Measurements from ENCODE around the gene SCAMP1.
"Not testable (repeated sequence)": the region's sequence is repeated elsewhere in the genome, so short reads cannot be mapped to it uniquely, and the experiment has no call there.

The SCAMP1 gene

GRCh38 chr5:78354066-78354670 lies 6.2 kb upstream of the SCAMP1 start:
- Histone ChIP-seq H4K91ac (ENCODE audit: low read length) (no peak overlapping the region), H2BK15ac (ENCODE audit: low read depth, poor library complexity, severe bottlenecking) (no peak overlapping the region), H3K9ac (ENCODE audit: low read length) (no peak overlapping the region), H3K4me3 (ENCODE audit: insufficient read depth in 1 of 2, low read depth in 1 of 2, low read length in 2 of 2) (no peak overlapping the region), H2BK12ac (ENCODE audit: low read length in 2 of 2) (no peak overlapping the region), H3K23ac (ENCODE audit: low read length in 2 of 2) (no peak overlapping the region), H2BK120ac (ENCODE audit: low read depth, low read length) (no peak overlapping the region), H3K4me2 (ENCODE audit: low read length, poor library complexity, severe bottlenecking) (no peak overlapping the region), H2AK5ac (ENCODE audit: low read length, severe bottlenecking) (no peak overlapping the region), H3K9me3 (ENCODE audit: control insufficient read depth, low read length) (no peaks in the 10 kb centered on the region), H3K79me1 (replicated peaks; ENCODE audit: low read length, poor library complexity, severe bottlenecking) (peaks cover 9% of the 10 kb centered on the region), H3K4ac (ENCODE audit: low read depth in 1 of 2, low read length in 2 of 2) (no peak overlapping the region), H3K14ac (ENCODE audit: low read length in 2 of 2) (peak overlapping the region in 1 of 2 experiments; percentile 15), H3K18ac (ENCODE audit: low read depth in 1 of 2, low read length in 2 of 2) (no peak overlapping the region), H4K8ac (ENCODE audit: low read length) (no peak overlapping the region), H2AFZ (ENCODE audit: low read depth, low read length) (no peak overlapping the region), H2BK5ac (ENCODE audit: low read depth, low read length, poor library complexity, severe bottlenecking) (no peak overlapping the region), H3K27ac (ENCODE audit: low read length, poor library complexity, severe bottlenecking) (no peak overlapping the region), H3K4me1 (ENCODE audit: control insufficient read depth, insufficient read depth, low read depth, low read length) (no peaks in the 10 kb centered on the region), H3K36me3 (ENCODE audit: control insufficient read depth in 1 of 2, insufficient read depth in 2 of 2, low read depth in 1 of 2, low read length in 2 of 2) (peaks cover 8 to 28% of the 10 kb centered on the region in 2 experiments), H3K27me3 (ENCODE audit: control insufficient read depth in 1 of 2, insufficient read depth in 1 of 2, low read length in 2 of 2) (no peaks in the 10 kb centered on the region)
- 89% methylated on average over 4 of the region's 4 CpGs for WGBS
- DNase-seq, result no peak

- DNase-seq, result no peak
- no peak overlapping the region for H3K23ac ChIP-seq (ENCODE audit: low read length in 2 of 2)
- peaks cover 8 to 28% of the 10 kb centered on the region in 2 experiments for H3K36me3 ChIP-seq (ENCODE audit: control insufficient read depth in 1 of 2, insufficient read depth in 2 of 2, low read depth in 1 of 2, low read length in 2 of 2)
- no peak overlapping the region for H3K14ac ChIP-seq (ENCODE audit: low read length in 2 of 2)
- no peak overlapping the region for H3K27ac ChIP-seq (ENCODE audit: low read length, poor library complexity, severe bottlenecking)
- H4K8ac ChIP-seq (ENCODE audit: low read length), result no peak overlapping the region
- H3K79me1 ChIP-seq (replicated peaks; ENCODE audit: low read length, poor library complexity, severe bottlenecking), result peaks cover 9% of the 10 kb centered on the region
- H3K9ac ChIP-seq (ENCODE audit: low read length), result no peak overlapping the region
- no peaks in the 10 kb centered on the region for H3K9me3 ChIP-seq (ENCODE audit: control insufficient read depth, low read length)
- H2BK120ac ChIP-seq (ENCODE audit: low read depth, low read length), result no peak overlapping the region
- no peak overlapping the region for H2BK15ac ChIP-seq (ENCODE audit: low read depth, poor library complexity, severe bottlenecking)
- H3K4me2 ChIP-seq (ENCODE audit: low read length, poor library complexity, severe bottlenecking), result no peak overlapping the region
- H3K27me3 ChIP-seq (ENCODE audit: control insufficient read depth in 1 of 2, insufficient read depth in 1 of 2, low read length in 2 of 2), result no peaks in the 10 kb centered on the region
- no peaks in the 10 kb centered on the region for H3K4me1 ChIP-seq (ENCODE audit: control insufficient read depth, insufficient read depth, low read depth, low read length)
- H2BK12ac ChIP-seq (ENCODE audit: low read length in 2 of 2), result no peak overlapping the region
- H2AK5ac ChIP-seq (ENCODE audit: low read length, severe bottlenecking), result no peak overlapping the region
- 100% methylated on average over 2 of the region's 2 CpGs for WGBS
- H3K18ac ChIP-seq (ENCODE audit: low read depth in 1 of 2, low read length in 2 of 2), result no peak overlapping the region
- H3K4ac ChIP-seq (ENCODE audit: low read depth in 1 of 2, low read length in 2 of 2), result no peak overlapping the region
- no peak overlapping the region for H3K4me3 ChIP-seq (ENCODE audit: insufficient read depth in 1 of 2, low read depth in 1 of 2, low read length in 2 of 2)
- H2BK5ac ChIP-seq (ENCODE audit: low read depth, low read length, poor library complexity, severe bottlenecking), result no peak overlapping the region
- H2AFZ ChIP-seq (ENCODE audit: low read depth, low read length), result no peak overlapping the region
- H4K91ac ChIP-seq (ENCODE audit: low read length), result no peak overlapping the region
Measured at GRCh38 chr5:78355561-78355960, 4.9 kb upstream of the SCAMP1 start.

GRCh38 chr5:78359455-78359830 lies 974 bp upstream of the SCAMP1 start:
- not testable (repeated sequence) for H3K9me3 ChIP-seq (ENCODE audit: control insufficient read depth, low read length); H4K8ac ChIP-seq (ENCODE audit: low read length); H2BK5ac ChIP-seq (ENCODE audit: low read depth, low read length, poor library complexity, severe bottlenecking); H2AFZ ChIP-seq (ENCODE audit: low read depth, low read length); H2BK120ac ChIP-seq (ENCODE audit: low read depth, low read length); H2AK5ac ChIP-seq (ENCODE audit: low read length, severe bottlenecking); H3K4ac ChIP-seq (ENCODE audit: low read depth in 1 of 2, low read length in 2 of 2); H3K79me1 ChIP-seq (replicated peaks; ENCODE audit: low read length, poor library complexity, severe bottlenecking); H2BK12ac ChIP-seq (ENCODE audit: low read length in 2 of 2); H3K18ac ChIP-seq (ENCODE audit: low read depth in 1 of 2, low read length in 2 of 2); H3K27me3 ChIP-seq (ENCODE audit: control insufficient read depth in 1 of 2, insufficient read depth in 1 of 2, low read length in 2 of 2); H3K4me1 ChIP-seq (ENCODE audit: control insufficient read depth, insufficient read depth, low read depth, low read length); H3K14ac ChIP-seq (ENCODE audit: low read length in 2 of 2); H2BK15ac ChIP-seq (ENCODE audit: low read depth, poor library complexity, severe bottlenecking); H4K91ac ChIP-seq (ENCODE audit: low read length); DNase-seq; H3K23ac ChIP-seq (ENCODE audit: low read length in 2 of 2)
- peak overlapping the region; percentile 98 for H3K27ac ChIP-seq (ENCODE audit: low read length, poor library complexity, severe bottlenecking)
- WGBS, result 86% methylated on average over 19 of the region's 19 CpGs
- H3K4me2 ChIP-seq (ENCODE audit: low read length, poor library complexity, severe bottlenecking), result peak overlapping the region; percentile 66
- H3K9ac ChIP-seq (ENCODE audit: low read length), result peak overlapping the region; percentile 97
- H3K4me3 ChIP-seq (ENCODE audit: insufficient read depth in 1 of 2, low read depth in 1 of 2, low read length in 2 of 2), result peak overlapping the region; percentile 96 to 97
- H3K36me3 ChIP-seq (ENCODE audit: control insufficient read depth in 1 of 2, insufficient read depth in 2 of 2, low read depth in 1 of 2, low read length in 2 of 2), result peaks cover 8 to 28% of the 10 kb centered on the region in 2 experiments

- no peak overlapping the region for H2AK5ac ChIP-seq (ENCODE audit: low read length, severe bottlenecking)
- peaks cover 8 to 28% of the 10 kb centered on the region in 2 experiments for H3K36me3 ChIP-seq (ENCODE audit: control insufficient read depth in 1 of 2, insufficient read depth in 2 of 2, low read depth in 1 of 2, low read length in 2 of 2)
- WGBS, result under 1% methylated on average over 26 of the region's 26 CpGs
- peak overlapping the region; percentile 87 for H2AFZ ChIP-seq (ENCODE audit: low read depth, low read length)
- peak overlapping the region; percentile 75 to 99 for H3K23ac ChIP-seq (ENCODE audit: low read length in 2 of 2)
- H2BK120ac ChIP-seq (ENCODE audit: low read depth, low read length), result peak overlapping the region; percentile 68
- H3K4me3 ChIP-seq (ENCODE audit: insufficient read depth in 1 of 2, low read depth in 1 of 2, low read length in 2 of 2), result peak overlapping the region; percentile 96 to 97
- H2BK12ac ChIP-seq (ENCODE audit: low read length in 2 of 2), result no peak overlapping the region
- peak overlapping the region; percentile 73 to 94 for H3K18ac ChIP-seq (ENCODE audit: low read depth in 1 of 2, low read length in 2 of 2)
- no peaks in the 10 kb centered on the region for H3K4me1 ChIP-seq (ENCODE audit: control insufficient read depth, insufficient read depth, low read depth, low read length)
- peak overlapping the region; percentile 73 for H3K4me2 ChIP-seq (ENCODE audit: low read length, poor library complexity, severe bottlenecking)
- peak overlapping the region; percentile 97 for H3K9ac ChIP-seq (ENCODE audit: low read length)
- H3K4ac ChIP-seq (ENCODE audit: low read depth in 1 of 2, low read length in 2 of 2), result peak overlapping the region; percentile 79 to 91
- no peaks in the 10 kb centered on the region for H3K27me3 ChIP-seq (ENCODE audit: control insufficient read depth in 1 of 2, insufficient read depth in 1 of 2, low read length in 2 of 2)
- H4K8ac ChIP-seq (ENCODE audit: low read length), result peak overlapping the region; percentile 90
- no peaks in the 10 kb centered on the region for H3K9me3 ChIP-seq (ENCODE audit: control insufficient read depth, low read length)
- peaks cover 9% of the 10 kb centered on the region for H3K79me1 ChIP-seq (replicated peaks; ENCODE audit: low read length, poor library complexity, severe bottlenecking)
- H4K91ac ChIP-seq (ENCODE audit: low read length), result peak overlapping the region; percentile 65
- peak overlapping the region; percentile 89 for H2BK15ac ChIP-seq (ENCODE audit: low read depth, poor library complexity, severe bottlenecking)
- no peak overlapping the region for H2BK5ac ChIP-seq (ENCODE audit: low read depth, low read length, poor library complexity, severe bottlenecking)
- peak overlapping the region; percentile 37 for H3K27ac ChIP-seq (ENCODE audit: low read length, poor library complexity, severe bottlenecking)
- no peak for DNase-seq
- peak overlapping the region in 1 of 2 experiments; percentile 94 for H3K14ac ChIP-seq (ENCODE audit: low read length in 2 of 2)
Measured at GRCh38 chr5:78360674-78360923, 182 bp downstream of the SCAMP1 start.

All from mesenchymal stem cell (in vitro differentiated cells and primary cell).